GM21447 (cell line): Measurements from ENCODE around the gene SMARCB1.

Experiments
- ATAC-seq: cut with Tn5 transposase; IDR thresholded peaks from one replicate; pipeline ENCODE4 v1.9.1; 2021; ENCODE audit not compliant: unreplicated experiment

SMARCB1 gene

DNA sequence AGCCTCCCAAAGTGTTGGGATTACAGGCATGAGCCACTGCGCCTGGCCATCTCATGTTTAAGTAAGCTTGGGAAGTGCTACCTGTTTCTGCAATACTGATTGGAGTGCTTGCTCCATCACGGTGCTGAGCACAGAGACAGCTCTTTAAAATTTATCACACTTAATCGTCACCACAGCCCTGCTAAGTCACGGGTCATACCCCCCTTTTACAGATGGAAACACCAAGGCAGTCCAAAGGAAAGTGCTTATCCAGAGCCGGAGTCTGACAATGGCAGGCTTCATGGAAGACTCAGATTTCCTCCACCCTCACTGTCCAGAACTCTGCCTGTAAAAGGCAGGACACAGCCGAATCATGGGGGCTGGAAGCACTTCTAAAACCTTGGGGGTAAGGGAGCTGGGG lies 26.7 kb upstream of the SMARCB1 start:
- no peak for ATAC-seq

- ATAC-seq = no peak
These were observed 23.8 kb upstream of the SMARCB1 start, which contains the start of gene C22orf15 for GRCh38 chr22:23762842-23763578. C22orf15 (plus strand) TSS chr22:23762990; CDS start chr22:23763307, 317 bp downstream.

DNA sequence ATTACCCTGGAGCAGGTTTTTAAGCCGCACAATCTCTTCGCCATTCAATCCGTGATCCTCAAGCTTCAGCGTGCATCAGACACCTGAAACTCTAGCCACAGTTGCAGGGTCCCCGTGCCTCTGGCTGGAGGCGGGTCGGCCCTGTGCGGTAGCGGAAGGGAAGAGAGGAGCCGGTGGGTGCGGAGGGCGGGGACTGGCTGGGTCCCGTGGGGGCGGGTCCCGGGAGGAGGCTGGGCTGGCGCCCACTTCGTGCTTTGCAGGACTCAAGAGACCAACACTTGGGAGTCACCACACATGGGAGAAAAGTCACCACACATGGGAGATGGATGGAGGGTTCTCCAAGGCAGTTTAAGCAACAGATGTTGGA lies 23.2 kb upstream of the SMARCB1 start:
- ATAC-seq = no peak

DNA sequence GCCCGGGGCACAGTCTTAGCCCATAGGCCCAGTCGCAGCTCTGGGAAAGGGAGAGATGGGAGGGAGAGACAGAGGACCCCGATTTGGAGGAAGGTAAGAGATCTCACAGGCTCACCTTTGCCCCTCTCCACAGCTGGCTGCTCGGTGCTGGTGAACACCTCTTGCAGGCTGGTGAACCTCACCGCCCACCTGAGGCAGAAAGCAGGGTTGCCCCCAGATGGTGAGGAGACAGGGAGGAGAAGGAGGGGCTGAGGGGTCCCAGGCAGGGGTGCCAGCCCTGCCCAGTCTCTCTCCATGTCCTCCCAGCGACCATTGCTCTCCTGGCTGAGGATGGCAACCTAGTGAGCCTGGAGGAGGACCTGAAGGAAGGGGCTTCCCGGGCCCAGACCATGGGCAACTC lies 22.8 kb upstream of the SMARCB1 start:
- ATAC-seq = no peak

GRCh38 chr22:23764899-23765881 lies 21.6 kb upstream of the SMARCB1 start:
- ATAC-seq = no peak

DNA sequence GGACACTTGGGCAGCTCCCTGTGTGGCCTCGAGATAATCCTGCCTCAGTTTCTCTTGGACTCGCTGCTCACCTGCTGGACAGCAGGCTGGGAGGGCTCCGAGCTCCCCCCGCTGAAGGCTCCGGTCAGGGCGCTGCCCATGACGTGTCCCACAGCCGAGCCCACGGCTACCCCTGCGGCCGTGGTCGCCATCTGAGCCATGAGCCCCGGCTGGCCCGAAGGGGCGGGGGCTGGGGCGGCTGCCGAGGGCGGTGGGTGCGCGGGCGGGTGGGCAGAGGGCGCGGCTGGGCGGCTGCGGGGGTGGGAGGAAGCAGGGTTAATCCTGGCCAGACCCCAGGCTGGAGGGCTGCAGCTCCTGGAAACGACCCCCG lies 19.5 kb upstream of the SMARCB1 start:
- no peak for ATAC-seq

- ATAC-seq = no peak
These were observed 18.9 kb upstream of the SMARCB1 start, which contains the start of gene CHCHD10 for GRCh38 chr22:23767673-23768548. CHCHD10 (minus strand) TSS chr22:23767972; CDS start chr22:23767874, 98 bp downstream.

DNA sequence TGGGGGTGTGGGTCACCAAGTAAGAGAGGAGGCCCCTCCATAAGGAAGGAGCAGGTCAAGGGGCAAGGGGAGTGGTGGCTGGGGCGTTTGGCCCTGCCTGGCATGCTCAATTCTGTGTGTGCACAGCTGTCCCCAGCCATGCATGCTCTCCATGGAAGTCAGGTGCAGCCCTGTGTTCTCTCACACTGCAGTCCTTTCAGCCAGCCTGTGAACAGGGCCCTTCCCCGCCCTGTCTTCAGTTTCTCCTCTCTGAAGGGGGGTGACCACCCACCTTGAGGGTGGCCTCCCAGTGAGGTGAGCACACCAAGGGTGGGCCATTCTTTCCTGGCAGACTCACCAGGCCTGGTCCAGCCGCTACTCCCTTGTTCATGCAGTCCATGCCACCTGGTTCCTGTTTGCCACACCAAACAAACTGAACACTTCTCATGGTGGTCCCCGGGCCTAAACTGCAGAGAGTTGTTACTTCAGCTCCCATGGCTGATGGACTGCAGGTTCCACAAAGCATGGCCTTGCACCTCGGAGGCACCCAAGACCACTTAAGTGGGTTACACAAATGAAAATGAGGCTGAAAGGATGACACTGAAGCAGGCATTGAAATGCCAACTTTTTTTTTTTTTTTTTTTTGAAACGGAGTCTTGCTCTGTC lies 17.3 kb upstream of the SMARCB1 start:
- no peak for ATAC-seq

DNA sequence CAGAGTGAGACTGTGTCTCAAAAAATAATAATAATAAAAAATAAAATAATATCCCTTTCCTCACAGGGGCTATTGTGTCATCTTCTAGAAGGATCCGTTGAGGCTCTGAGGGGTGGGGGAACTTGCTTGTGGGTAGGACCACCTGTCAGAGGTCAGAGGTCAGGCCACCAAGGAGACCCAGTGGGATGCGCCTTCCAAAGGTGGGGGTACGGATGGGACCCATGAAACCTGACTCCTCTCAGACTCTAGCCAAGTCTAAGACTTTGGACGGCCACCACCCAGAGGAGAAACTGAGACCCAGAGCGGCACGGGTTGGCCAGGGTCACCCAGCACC lies 14.5 kb upstream of the SMARCB1 start:
- ATAC-seq = no peak

GRCh38 chr22:23772649-23773473 lies 13.9 kb upstream of the SMARCB1 start, which contains the start of gene MMP11:
MMP11 (plus strand) TSS chr22:23772849; CDS start chr22:23772871, 22 bp downstream.
- no peak for ATAC-seq

GRCh38 chr22:23773483-23774113 lies 13.2 kb upstream of the SMARCB1 start:
- ATAC-seq = no peak

DNA sequence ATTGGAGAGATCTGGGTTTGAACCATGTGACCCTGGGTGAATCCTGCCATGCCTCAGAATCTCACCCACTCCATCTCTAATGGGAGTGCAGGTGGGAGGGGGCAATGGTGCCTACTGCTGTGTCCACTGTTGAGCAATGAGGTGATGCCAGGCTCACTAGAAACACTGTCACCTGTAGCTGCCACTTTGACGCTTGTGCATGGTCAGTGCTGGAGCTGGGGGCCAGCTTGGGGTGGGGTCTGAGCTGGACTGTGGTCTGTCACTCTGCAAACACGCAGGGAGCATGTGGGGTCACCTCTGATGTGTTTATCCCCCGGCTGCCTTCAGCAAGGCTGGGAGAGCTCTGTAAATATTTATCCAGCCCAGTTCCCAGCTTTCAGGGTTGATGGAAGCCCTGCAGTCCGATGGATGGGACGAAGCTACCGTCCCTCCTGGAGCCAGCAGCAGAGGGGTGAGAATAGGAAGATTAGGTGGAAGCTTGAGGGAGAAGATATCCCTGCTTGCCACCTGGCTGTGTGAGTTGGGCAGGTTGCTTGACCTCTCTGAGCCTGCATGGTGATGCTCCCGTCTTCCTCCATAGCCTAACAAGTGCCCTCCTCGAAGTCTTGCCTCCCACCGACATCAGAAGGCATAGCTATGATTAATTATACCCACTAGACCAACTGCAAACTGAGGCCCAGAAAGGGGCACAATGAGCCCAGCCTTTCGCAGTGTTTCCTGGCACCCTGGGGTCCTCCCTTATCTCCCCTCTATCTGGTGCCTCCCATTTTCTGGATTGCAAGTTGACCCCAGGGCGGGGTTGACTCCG lies 12.4 kb upstream of the SMARCB1 start:
- ATAC-seq = no peak

DNA sequence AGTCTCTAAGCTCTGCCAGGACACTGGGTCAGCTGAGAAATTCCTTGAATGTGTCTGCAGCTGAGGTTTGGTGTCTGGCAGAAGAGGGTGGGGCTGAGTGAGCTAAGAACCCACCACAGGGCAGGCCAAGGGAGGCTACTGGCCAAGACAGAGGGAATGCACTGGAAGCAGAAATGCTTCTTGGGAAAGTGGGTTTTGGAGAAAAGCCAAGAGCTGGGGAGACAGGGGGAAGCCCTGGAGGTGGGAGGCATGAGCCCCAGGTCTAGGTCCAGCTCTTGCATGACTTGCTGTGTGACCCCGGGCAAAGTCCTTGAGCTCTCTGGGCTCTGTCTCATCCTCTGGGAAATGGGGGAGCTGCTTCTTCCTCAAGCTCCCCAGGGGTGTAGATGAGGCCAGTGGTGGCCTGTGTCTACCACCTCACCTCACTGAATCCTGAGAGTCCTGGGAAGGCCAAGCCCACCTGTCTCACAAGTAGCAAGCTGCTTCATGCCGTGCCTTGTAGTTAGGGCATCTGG lies 11.8 kb upstream of the SMARCB1 start:
- no peak for ATAC-seq

DNA sequence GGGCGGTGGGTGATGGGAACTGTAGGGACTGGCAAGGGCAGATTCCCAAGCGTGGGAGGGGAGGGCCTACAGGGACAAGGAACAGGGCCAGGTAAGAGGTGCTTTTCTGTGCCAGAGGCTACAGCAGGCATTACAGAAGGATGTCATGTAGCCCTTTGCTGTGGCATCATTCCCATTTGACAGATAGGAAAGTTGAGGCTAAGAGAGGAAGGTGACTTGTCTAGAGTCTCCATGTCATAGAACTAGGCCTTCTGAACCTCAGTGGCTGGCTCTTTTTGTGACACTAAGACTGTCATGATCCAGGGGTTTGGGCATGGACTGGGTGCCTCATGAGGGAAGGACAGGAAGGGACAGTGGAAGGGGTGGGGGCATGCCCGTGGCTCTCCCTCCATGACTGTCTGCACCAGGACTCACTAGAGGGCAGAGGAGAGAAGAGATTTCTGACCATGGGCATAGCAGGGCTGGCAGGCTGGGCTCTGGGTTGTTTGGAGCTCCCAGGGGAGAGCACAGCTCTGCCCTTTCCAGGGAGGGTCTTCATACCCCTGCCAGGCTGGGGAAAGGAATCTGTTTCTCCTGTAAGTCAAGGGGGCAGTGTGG lies 10.9 kb upstream of the SMARCB1 start:
- ATAC-seq = no peak

- ATAC-seq = no peak
These were observed 8.8 kb upstream of the SMARCB1 start for GRCh38 chr22:23777776-23778576.

DNA sequence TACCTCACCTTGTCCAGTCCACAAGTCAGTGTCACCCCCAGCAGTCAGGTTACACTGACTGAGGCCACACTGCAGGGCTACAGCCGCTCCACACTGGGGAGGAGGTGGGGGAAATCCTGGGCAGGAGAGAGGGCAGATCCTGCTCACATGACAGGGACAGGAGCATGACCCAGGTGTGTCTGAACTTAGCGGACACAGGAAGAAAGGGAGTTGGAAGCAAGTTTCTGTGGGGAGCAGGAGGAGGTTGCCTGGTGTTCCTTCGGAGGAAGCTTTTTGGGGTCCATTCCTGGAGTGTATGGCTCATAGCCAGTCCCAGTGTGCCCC lies 8.2 kb upstream of the SMARCB1 start:
- ATAC-seq = no peak

DNA sequence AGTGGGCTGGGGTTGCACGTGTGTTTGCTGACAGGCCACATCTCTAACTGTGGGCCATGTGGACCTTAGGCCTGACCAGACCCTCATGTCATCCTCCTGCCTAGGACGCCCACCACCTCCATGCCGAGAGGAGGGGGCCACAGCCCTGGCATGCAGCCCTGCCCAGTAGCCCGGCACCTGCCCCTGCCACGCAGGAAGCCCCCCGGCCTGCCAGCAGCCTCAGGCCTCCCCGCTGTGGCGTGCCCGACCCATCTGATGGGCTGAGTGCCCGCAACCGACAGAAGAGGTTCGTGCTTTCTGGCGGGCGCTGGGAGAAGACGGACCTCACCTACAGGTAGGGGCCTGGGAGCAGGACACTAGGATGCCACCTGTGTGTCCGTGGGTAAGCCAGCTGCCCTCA lies 7.7 kb upstream of the SMARCB1 start:
- ATAC-seq = no peak
